GM12878 (cell line): Measurements from ENCODE around the gene CETN3. TPM values are rescaled to one million over a fixed set of nuclear protein-coding genes. Genes with fewer than 3 reads are reported as not detected.
"Not testable (repeated sequence)": the region's sequence is repeated elsewhere in the genome, so short reads cannot be mapped to it uniquely, and the experiment has no call there.

Experiments used
- ATAC-seq: fragments of 200-7000 bp; cut with Tn5 transposase; 3 replicates; pipeline ENCODE4 v1.9.1; 2020; ENCODE audit warnings: mild to moderate bottlenecking, moderate library complexity
- BruUV-seq: library from RNA; stranded (reverse); fragments of 400-500 nt; replicated peaks from 2 replicates; lab custom pipeline; 2021; lab: Mats Ljungman, UMichigan
- CTCF ChIA-PET: fragments of 300-600 bp; sonication (Branson Sonifier 250); formaldehyde crosslinking; extraction: SDS; loops from one replicate; lab custom pipeline; 2021; ENCODE audit warnings: inconsistent platforms; lab: Yijun Ruan, JAX
- POLR2A ChIA-PET: fragments of 350-600 bp; formaldehyde crosslinking; extraction: SDS; loops from one replicate; lab custom pipeline; 2021; ENCODE audit warnings: inconsistent platforms; lab: Charles Lee
- RAD21 ChIA-PET: fragments of 300-600 bp; sonication (Branson Sonifier 250); formaldehyde crosslinking; loops from one replicate; lab custom pipeline; 2023; ENCODE audit warnings: antibody characterized with exemption; ENCODE audit not compliant: unreplicated experiment; lab: Charles Lee
- SMC1A ChIA-PET: fragments of 300-600 bp; sonication (Branson Sonifier 250); formaldehyde crosslinking; loops from one replicate; lab custom pipeline; 2023; ENCODE audit not compliant: unreplicated experiment, uncharacterized antibody; lab: Charles Lee
- DNase-seq: peaks from one replicate; pipeline ENCODE4 v3.0.0-alpha.2; 2011; ENCODE audit warnings: low read depth, low spot score
- FAIRE-seq: peaks from 3 replicates; lab custom pipeline; 2011; peaks lifted over from hg19 to GRCh38; lab: Jason Lieb, UNC
- H2AFZ ChIP-seq: 2 replicates; pipeline ENCODE4 v1.6.0; 2011; ENCODE audit warnings: low read depth, low read length, control low read depth; ENCODE audit not compliant: control insufficient read depth
- H3K27ac ChIP-seq: 2 replicates; pipeline ENCODE4 v1.5.1; 2011; ENCODE audit warnings: control low read depth; ENCODE audit not compliant: control insufficient read depth, insufficient read depth
- H3K27me3 ChIP-seq, 2 experiments: replicated peaks in 1 of 2; 2 replicates each; pipeline versions ENCODE4 v1.6.0 to v1.6.1; 2011; ENCODE audit warnings: low read length in 1 of 2; ENCODE audit not compliant: control insufficient read depth in 2 of 2, insufficient read depth in 2 of 2
- H3K36me3 ChIP-seq, 2 experiments: 2 replicates each; pipeline ENCODE4 v1.5.1; 2011; ENCODE audit warnings: low read length in 1 of 2; ENCODE audit not compliant: control insufficient read depth in 2 of 2, insufficient read depth in 2 of 2
- H3K4me1 ChIP-seq: 2 replicates; pipeline ENCODE4 v1.6.1; 2011; ENCODE audit warnings: mild to moderate bottlenecking, low read length, moderate library complexity, mixed read lengths; ENCODE audit not compliant: control insufficient read depth, insufficient read depth
- H3K4me2 ChIP-seq: 2 replicates; pipeline ENCODE4 v1.6.0; 2011; ENCODE audit warnings: control low read depth; ENCODE audit not compliant: control insufficient read depth, insufficient read depth
- H3K4me3 ChIP-seq: fragments of 200-600 bp; sonication (generic); 2 replicates; pipeline ENCODE4 v1.5.1; 2016
- H3K79me2 ChIP-seq: 2 replicates; pipeline ENCODE4 v1.6.0; 2011; ENCODE audit warnings: low read length; ENCODE audit not compliant: control insufficient read depth, insufficient read depth
- H3K9ac ChIP-seq: 2 replicates; pipeline ENCODE4 v1.8.0; 2011; ENCODE audit warnings: low read length, control low read depth, mixed read lengths; ENCODE audit not compliant: control insufficient read depth, insufficient read depth
- H3K9me3 ChIP-seq: replicated peaks from 3 replicates; pipeline ENCODE4 v1.5.1; 2011; ENCODE audit warnings: mild to moderate bottlenecking, low read length; ENCODE audit not compliant: control insufficient read depth, insufficient read depth
- H4K20me1 ChIP-seq: 2 replicates; pipeline ENCODE4 v1.6.0; 2011; ENCODE audit not compliant: control insufficient read depth, insufficient read depth
- E2F4 ChIP-seq: IDR thresholded peaks from 2 replicates; pipeline ENCODE4 v1.6.1; 2012; ENCODE audit warnings: low read depth, low read length, improper control_type of control experiment
- E2F8 ChIP-seq: fragments of 450-650 bp; IDR thresholded peaks from 2 replicates; pipeline ENCODE4 v1.6.1; 2018; ENCODE audit warnings: mild to moderate bottlenecking, low read depth, moderate library complexity; ENCODE audit not compliant: partially characterized antibody
- EGR1 ChIP-seq, 2 experiments: IDR thresholded peaks; 1 replicate in 1 of 2; 2 replicates in 1 of 2; pipeline ENCODE4 v1.6.1; 2011 to 2012; ENCODE audit warnings: low read depth in 2 of 2, low read length in 2 of 2, borderline replicate concordance in 1 of 2, mild to moderate bottlenecking in 1 of 2, moderate library complexity in 1 of 2
- PKNOX1 ChIP-seq: fragments of 450-650 bp; IDR thresholded peaks from 2 replicates; pipeline ENCODE4 v1.6.1; 2016; ENCODE audit warnings: mild to moderate bottlenecking
- WGBS: methylation state at CpG from one replicate; pipeline ENCODE4 v1.1.6; 2016; ENCODE audit warnings: low lambda C conversion rate; ENCODE audit not compliant: insufficient replicate concordance, insufficient coverage; ENCODE audit errors: missing lambda C conversion rate; 5-methylcytosine and 5-hydroxymethylcytosine counted together
- in situ Hi-C: fragments of 300-500 bp; cut with MboI; formaldehyde crosslinking; loops from 9 replicates; pipeline ENCODE4 v1.14.3; 2018; ENCODE audit warnings: mixed read lengths
- intact Hi-C: fragments of 100-400 bp; cut with micrococcal nuclease; formaldehyde crosslinking; loops from one replicate; pipeline ENCODE4 v1.14.2; 2022; ENCODE audit not compliant: unreplicated experiment
- polyA plus RNA-seq, 11 experiments: library from polyadenylated mRNA; depleted of rRNA in 4 of 11; unstranded in 6 of 11; stranded (reverse) in 5 of 11; fragments of >200 nt; fragmentation: Nextera tagmentation in 4 of 11; fragmentation: Illumina TruSeq in 1 of 11; extraction: Ambion mirVana in 4 of 11; extraction: Trizol in 1 of 11; gene quantifications; 1 replicate in 1 of 11; 2 replicates in 10 of 11; pipeline versions ENCODE4 v1.2.1 to v1.2.3, GENCODE V29; 2011 to 2016; ENCODE audit warnings: inconsistent platforms in 2 of 11, missing spikeins in 2 of 11, low read depth in 1 of 11
- total RNA-seq, 4 experiments: library from RNA; depleted of rRNA in 3 of 4; stranded (reverse); fragments of >200 nt in 3 of 4; fragmentation: Illumina TruSeq in 1 of 4; extraction: Trizol in 1 of 4; gene quantifications; 2 replicates each; pipeline versions ENCODE4 v1.2.1 to v1.2.3, GENCODE V29; 2013 to 2021

Gene CETN3
- total and polyA plus RNA-seq, 10 of the 15 experiments (the other 5 are each of a cell fraction or from before 2014, with no cell fraction given) = 16.8 to 59.1 (median 51.8) TPM

- no peak for TF ChIP-seq EGR1 (IDR thresholded peaks at IDR 0.05; ENCODE audit: borderline replicate concordance in 1 of 2, low read depth in 2 of 2, low read length in 2 of 2)
- TF ChIP-seq E2F8 = no peak
- no peak for TF ChIP-seq E2F4
- no peak for TF ChIP-seq PKNOX1
Measured at GRCh38 chr5:90344689-90345088, 64.9 kb downstream of the CETN3 start (continued).

- RAD21 ChIA-PET, FAIRE-seq, BruUV-seq, DNase-seq, in situ Hi-C loops, H3K27ac ChIP-seq, H2AFZ ChIP-seq, ATAC-seq, H3K9ac ChIP-seq, H3K79me2 ChIP-seq, H3K4me1 ChIP-seq, H3K4me2 ChIP-seq, H3K4me3 ChIP-seq, H3K27me3 ChIP-seq, H4K20me1 ChIP-seq, H3K36me3 ChIP-seq, intact Hi-C loops, H3K9me3 ChIP-seq: not testable (repeated sequence)
- POLR2A ChIA-PET = interaction anchor here (1.6 kb wide), 1 partner anchor 66 kb away, joined by 3 read pairs; the partner anchor contains the start of gene CETN3
- CTCF ChIA-PET = interaction anchor here (0.6 to 1.4 kb wide), 2 partner anchors 39 to 61 kb away, joined by 3 read pairs; no protein-coding TSS in a partner anchor
- SMC1A ChIA-PET = interaction anchor here (1.0 to 1.2 kb wide), 2 partner anchors 32 to 40 kb away, joined by 3 to 4 read pairs; no protein-coding TSS in a partner anchor
- WGBS = 38% methylated on average over 6 of the region's 6 CpGs
Measured at GRCh38 chr5:90343731-90344130, 65.8 kb downstream of the CETN3 start.
